KOPT-K1 (cell line): ENCODE results near the gene C1QL3.

Experiments
- H3K27ac ChIP-seq: fragments of 200-600 bp; sonication (generic); 2 replicates; pipeline ENCODE4 v1.5.1; 2016; ENCODE audit warnings: antibody characterized with exemption, mild to moderate bottlenecking, low read depth, low read length; ENCODE audit not compliant: poor library complexity, severe bottlenecking
- H3K36me3 ChIP-seq: fragments of 200-600 bp; sonication (generic); 2 replicates; pipeline ENCODE4 v1.5.1; 2017; ENCODE audit warnings: antibody characterized with exemption, mild to moderate bottlenecking, low read length, moderate library complexity; ENCODE audit not compliant: insufficient read depth
- H3K9me3 ChIP-seq: fragments of 200-600 bp; sonication (generic); 2 replicates; pipeline ENCODE4 v1.5.1; 2017; ENCODE audit warnings: antibody characterized with exemption, low read length, mild to moderate bottlenecking; ENCODE audit not compliant: insufficient read depth, poor library complexity, severe bottlenecking

C1QL3 gene

DNA sequence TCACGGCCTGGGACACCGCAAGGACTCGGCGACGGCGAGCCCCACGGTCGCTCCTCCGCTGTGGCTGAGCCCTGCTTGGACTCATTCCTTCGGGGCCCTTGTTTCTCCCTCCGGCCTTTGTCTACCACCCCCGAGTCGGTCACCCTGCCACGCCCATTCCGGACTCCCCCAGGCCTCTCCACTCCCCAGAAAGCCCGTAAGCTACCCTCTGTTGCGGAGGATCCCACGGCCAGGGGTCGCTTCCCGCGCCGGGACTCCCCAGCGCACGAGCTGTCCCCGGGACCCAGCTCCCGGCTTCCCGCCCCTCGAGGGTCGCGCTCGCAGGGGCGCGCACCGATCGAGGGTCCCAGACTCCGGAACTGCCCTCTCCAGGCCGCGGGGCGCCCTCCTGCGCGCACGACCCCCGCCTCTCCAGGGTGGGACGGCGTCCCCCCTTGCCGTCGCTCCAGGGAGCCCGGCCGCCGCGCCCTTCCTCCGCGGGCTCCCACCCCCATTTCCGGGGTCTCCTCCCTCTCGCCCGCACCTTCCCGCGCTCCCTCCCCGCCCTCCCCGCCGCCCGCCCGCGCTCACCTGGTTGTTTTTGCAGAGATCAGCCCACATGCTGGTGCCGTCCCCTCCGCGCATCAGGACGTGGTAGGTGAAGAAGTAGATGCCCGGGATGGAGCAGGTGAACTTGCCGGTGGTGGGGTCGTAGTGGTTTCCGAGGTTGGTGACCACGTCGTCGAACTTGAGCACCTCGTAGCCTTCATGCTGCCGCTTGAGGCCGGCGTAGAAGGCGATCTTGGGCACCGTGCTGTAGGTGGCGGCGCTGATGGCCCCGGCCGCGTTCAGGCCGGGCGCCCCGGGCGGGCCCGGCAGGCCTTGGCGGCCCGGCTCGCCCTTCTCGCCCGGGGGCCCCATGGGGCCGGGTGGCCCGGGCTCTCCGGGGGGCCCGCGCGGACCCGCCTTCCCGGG is 1.5 kb downstream of the C1QL3 start:
- peaks cover 13% of the 10 kb centered on the region for H3K36me3 ChIP-seq
- no peak overlapping the region for H3K27ac ChIP-seq
- no peaks in the 10 kb centered on the region for H3K9me3 ChIP-seq

DNA sequence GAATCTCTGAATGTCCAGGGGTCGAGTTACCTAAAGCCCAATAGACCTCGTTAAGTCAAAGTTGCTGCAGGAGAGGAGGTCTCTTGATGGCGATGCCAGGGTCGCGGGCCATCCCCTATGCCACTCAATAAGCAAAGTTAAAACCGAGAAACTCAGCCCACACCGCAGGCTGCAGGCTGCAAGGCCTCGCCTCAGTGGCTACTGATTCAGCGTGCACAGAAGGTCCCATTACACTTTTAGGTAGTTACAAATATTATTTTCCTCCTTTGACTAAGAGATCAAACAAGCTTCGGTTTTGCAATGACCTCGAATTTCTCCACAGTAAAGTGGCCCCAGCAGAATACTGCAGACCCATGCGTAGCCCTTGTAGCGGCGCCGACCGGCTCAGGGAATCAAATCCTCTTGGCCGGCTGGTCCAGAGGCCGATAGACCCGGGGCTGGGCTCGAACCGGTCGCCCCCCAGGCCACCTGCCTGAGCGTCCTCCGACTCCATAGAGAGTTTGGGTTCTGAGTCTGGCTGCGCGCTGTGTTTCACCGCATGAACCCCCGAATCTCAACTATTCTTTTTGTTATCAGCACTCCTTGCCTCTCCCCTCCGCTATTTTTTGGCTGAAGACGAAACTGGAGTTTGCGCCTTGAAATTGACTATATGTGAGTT is 2.3 kb downstream of the C1QL3 start:
- Histone ChIP-seq H3K36me3 (peaks cover 19% of the 10 kb centered on the region), H3K9me3 (no peaks in the 10 kb centered on the region), H3K27ac (no peak overlapping the region)

DNA sequence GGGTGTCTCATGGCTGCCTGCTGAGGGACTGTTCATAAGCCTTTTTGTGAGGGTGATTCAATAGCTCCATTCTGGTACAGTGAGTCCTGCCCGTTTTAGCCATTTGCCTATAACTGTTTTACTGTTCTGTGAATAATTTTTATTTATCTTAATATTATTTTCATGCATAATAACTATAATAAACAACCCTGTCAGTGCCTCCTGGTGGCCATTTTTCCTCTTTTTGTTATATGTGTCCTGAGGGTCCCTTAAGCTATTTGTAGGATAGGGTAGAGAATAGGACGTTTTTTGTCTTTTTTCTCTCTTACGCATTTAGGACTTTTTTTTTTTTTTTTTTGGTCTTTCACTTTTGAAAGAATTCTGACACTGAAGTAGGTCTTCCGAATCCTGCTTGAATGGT is 2.9 kb downstream of the C1QL3 start:
- Histone ChIP-seq H3K9me3 (no peaks in the 10 kb centered on the region), H3K36me3 (peaks cover 25% of the 10 kb centered on the region), H3K27ac (no peak overlapping the region)

DNA sequence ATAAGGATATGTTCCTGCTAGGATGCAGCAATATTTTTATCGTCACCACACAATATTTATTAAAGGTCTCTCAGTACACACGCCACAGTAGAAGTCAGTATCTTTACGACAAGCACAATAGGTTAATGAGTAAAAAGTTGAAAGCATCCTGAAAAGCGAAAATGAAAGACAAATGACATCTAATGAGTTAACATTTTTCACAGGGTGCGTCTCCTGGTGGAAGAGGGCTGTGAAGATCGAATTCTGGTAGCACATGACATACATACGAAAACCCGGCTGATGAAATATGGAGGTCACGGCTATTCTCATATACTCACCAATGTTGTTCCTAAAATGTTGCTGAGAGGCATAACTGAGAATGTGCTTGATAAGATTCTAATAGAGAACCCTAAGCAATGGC is 10.8 kb downstream of the C1QL3 start:
- no peak overlapping the region for H3K27ac ChIP-seq
- peaks cover 75% of the 10 kb centered on the region for H3K36me3 ChIP-seq
- no peaks in the 10 kb centered on the region for H3K9me3 ChIP-seq

DNA sequence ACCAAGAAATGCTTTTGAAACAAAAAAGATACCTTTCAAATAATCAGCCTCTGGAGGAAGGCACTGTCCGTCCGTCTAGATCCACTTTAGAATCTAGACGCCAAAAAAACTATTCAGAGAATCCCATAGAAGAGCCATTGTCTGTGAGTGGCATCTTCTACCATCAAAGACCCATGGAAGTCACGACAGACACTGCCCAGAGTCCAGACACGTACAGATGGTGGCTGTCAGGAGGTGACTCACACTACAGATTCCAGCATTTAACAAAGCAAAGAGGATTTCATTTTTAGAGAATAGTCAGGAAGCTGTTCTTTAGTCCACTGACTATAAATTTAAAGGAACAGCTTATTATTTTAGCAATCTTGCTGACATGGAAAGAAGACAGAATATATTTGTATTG is 11.7 kb downstream of the C1QL3 start:
- Histone ChIP-seq H3K9me3 (no peaks in the 10 kb centered on the region), H3K36me3 (peaks cover 84% of the 10 kb centered on the region), H3K27ac (no peak overlapping the region)

DNA sequence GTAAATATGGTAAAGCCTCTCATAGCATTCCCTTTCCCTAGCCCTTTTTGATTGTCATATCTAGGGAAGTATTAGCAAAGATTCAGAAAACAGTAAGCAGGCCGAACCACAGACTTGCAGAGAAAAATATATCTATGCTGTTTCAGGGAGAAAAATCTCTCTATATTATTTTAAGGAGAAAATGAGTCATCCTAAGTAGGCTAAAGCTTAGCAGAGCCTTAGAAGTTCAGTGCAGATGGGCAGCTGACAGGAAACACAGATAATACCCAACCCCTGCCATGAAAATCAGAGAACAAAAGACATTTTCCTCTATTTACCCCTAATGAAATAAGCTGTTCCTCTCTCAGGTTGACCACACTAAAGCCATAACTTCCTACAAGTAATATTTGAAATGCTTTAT is 16.5 kb downstream of the C1QL3 start:
- no peak overlapping the region for H3K27ac ChIP-seq
- H3K36me3 ChIP-seq = peaks cover 48% of the 10 kb centered on the region

DNA sequence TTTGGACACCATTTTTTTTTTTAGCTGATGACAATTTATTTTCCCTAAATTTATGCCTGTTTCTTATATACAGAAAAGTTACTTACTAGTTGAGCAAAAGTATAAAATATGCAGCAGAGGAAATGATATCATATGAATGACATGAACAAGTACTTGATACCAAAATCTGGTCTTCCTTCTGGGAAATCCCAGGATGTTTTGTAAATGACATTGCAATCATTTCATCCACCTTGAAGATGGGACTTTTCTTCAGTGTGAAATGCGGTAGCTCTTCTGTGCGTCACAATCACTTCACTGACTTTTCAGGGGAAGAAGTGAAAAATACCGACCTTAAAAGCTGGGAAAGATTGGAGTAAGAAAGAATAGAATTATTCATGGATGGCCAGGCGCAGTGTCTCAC is 23.8 kb downstream of the C1QL3 start:
- no peak overlapping the region for H3K27ac ChIP-seq
- no peaks in the 10 kb centered on the region for H3K9me3 ChIP-seq
- peaks cover 28% of the 10 kb centered on the region for H3K36me3 ChIP-seq

More for the DNA sequence above, 16.5 kb downstream of the C1QL3 start:
- H3K9me3 ChIP-seq = no peaks in the 10 kb centered on the region

DNA sequence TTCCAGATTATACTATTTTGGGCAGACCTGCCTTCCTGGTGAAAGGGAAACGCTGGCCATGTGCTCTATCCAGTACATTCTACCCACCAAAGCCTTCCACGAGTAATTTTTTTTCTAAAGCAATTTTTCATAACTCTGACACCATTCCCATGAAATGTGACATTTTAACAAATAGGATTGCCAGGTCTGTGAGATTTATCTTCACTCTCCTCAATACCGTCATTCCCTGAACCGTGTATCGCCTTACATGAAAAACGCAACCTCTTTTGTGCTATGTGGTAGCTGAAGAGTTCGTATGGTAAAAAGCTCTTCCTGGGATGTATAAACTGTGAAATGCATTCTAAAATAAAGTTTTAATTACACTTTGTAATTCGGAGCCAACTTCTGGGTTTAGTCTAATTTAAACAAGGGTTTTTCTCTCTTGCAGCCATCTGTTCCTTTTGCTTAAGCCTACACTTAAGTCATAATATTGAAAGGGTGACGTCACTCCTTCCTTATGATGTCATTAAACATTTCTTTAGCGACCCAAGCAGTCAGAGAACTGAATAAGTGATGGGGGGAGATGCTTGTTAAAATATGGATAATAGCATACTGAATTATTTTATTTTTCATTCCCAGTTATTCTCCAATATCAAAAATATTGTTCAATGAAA is 27.7 kb downstream of the C1QL3 start:
- no peaks in the 10 kb centered on the region for H3K9me3 ChIP-seq
- peaks cover 52% of the 10 kb centered on the region for H3K36me3 ChIP-seq
- no peak overlapping the region for H3K27ac ChIP-seq

DNA sequence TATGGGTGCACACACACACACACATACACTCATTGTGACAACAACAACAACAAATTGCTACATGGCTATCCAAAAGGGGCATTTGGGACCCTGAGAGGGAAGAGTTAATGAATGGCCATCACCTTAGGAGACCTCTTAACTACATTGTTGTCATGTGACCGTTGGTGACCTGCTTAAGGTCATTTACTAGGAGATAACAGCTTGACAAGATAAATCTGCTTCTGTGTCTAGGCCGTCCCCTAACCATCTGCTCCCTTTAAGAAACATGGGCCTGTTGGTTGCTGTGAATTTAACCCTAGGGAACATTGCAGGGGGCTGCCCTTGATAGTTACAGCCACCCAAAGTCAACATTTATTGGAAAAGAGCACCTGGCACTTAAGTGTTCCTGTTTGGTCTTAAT is 29.7 kb downstream of the C1QL3 start:
- H3K27ac ChIP-seq = no peak overlapping the region
- H3K9me3 ChIP-seq = no peaks in the 10 kb centered on the region
- H3K36me3 ChIP-seq = peaks cover 57% of the 10 kb centered on the region

DNA sequence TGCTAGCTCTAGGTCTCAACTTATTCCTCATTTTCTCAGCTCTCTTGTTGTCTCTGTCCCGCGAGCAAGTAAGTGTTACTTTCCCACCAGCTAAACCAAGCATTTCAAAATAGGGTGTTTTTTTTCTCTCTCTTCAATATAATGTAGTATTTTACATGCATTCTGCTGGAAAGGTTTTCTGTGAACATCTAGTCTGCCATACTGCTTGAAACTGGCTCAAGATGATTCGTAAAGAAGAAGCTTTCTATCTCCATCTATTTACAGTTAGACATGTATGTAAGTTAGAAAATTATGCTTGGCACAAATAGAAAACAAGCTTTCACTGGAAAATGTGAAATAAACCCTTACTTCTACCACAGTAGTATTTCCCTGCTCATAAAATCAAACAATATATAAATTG is 31.2 kb downstream of the C1QL3 start:
- no peaks in the 10 kb centered on the region for H3K9me3 ChIP-seq
- H3K27ac ChIP-seq = no peak overlapping the region
- peaks cover 69% of the 10 kb centered on the region for H3K36me3 ChIP-seq

DNA sequence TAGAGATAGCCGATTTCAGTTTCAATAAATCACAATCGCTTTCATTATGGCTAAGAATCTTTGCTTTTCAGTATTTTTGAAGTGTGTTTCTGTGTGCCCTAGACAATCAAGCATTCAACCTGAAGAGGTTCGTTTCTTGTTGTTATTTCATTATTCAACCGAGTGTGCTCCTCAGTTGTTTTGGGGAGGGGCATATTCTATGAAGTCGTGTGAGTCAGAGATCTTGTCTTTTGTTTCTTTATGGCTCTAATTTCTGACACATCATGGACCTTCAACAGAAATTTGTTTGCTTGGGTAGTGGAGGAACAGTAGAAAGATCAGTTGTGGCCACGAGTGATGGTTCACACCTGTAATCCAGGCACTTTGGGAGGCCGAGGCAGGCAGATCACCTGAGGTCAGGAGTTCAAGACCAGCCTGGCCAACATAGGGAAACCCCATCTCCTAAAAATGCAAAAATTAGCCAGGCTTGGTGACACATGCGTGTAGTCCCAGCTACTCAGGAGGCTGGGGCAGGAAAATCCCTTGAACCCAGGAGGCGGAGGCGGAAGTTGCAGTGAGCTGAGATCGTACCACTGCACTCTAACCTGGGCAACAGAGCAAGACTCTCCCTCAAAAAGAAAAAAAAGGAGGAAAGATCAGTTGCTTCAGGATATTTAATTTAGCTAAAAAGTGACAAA is 38.3 kb downstream of the C1QL3 start:
- peaks cover 40% of the 10 kb centered on the region for H3K36me3 ChIP-seq
- no peaks in the 10 kb centered on the region for H3K9me3 ChIP-seq
- H3K27ac ChIP-seq = no peak overlapping the region

DNA sequence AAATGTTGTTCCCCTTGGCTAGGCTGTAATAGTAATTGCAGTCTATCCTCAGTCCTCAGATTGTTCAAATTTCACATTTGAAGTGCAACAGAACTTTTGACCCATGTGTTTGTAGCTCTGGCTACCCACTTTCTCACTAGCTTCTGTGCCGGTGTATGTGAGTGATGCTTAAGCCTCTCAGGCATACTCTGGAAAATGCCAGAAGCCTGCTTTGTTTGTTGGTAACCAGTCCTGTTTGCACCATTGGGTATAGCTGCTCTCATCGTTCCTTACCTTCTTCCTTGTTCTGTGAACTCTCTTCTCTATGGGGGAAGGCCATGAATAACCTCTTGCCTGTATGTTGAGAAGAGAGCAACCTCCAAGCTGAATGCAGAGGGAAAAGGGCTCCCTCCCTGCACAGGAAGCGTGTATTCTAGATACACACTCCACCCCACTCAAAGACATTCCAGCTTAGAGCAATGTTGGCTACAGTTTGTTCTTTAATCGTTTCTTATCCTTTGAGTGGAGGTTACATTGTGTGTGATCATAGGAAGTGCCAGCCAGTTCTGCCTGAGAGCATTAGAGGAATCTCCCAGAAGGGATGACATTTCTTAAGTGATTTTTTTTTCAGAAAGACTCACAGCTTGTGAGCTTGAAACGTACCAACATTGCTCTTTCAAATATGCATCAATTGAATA is 40.5 kb downstream of the C1QL3 start:
- no peak overlapping the region for H3K27ac ChIP-seq
- peaks cover 21% of the 10 kb centered on the region for H3K36me3 ChIP-seq
- no peaks in the 10 kb centered on the region for H3K9me3 ChIP-seq

DNA sequence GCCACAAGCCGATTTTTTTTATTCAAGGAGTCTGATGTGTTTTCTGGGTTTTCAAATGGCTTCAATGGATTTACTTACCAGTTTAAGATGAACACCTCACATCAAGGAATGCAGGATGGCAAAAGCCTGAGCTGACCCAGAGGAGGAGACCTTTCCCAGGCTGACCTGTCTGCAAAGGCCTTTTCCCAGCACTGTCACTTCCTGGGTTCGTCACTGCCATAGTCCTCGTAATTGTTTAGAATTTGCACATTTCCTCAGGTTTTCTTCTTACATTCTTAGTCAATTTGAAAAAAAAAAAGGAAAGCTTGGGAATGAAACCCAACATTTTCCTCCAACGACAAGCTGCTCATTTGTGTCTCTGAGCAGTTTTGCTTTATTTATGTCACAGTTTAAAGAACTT is 42.9 kb downstream of the C1QL3 start:
- Histone ChIP-seq H3K27ac (no peak overlapping the region), H3K9me3 (no peaks in the 10 kb centered on the region), H3K36me3 (no peaks in the 10 kb centered on the region)

DNA sequence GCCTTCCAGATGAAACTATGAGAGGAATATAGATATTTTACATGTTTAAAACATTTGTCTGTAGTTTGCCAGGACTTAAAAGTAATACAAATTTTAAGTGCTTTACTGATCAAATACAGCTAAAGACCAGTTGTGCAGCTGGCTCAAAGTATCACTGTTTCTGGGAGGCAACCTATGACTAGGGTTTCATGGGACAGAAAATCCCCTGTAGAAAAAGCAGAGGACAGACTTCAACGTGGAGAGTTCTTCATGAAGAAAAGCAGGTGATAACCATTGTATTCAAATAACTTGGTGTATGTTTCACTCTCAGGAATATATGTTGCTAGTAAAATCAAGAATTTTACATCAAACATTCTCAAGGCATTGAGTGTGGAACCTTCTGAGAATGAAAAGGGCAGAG is 43.9 kb downstream of the C1QL3 start:
- Histone ChIP-seq H3K27ac (no peak overlapping the region), H3K9me3 (no peaks in the 10 kb centered on the region), H3K36me3 (no peaks in the 10 kb centered on the region)
